ENCODE data around the gene SLC10A7. TPM values are rescaled to one million over a fixed set of nuclear protein-coding genes. Genes with fewer than 3 reads are reported as not detected.

SLC10A7 gene
- total RNA-seq, 1 donor: 18.2 TPM

DNA sequence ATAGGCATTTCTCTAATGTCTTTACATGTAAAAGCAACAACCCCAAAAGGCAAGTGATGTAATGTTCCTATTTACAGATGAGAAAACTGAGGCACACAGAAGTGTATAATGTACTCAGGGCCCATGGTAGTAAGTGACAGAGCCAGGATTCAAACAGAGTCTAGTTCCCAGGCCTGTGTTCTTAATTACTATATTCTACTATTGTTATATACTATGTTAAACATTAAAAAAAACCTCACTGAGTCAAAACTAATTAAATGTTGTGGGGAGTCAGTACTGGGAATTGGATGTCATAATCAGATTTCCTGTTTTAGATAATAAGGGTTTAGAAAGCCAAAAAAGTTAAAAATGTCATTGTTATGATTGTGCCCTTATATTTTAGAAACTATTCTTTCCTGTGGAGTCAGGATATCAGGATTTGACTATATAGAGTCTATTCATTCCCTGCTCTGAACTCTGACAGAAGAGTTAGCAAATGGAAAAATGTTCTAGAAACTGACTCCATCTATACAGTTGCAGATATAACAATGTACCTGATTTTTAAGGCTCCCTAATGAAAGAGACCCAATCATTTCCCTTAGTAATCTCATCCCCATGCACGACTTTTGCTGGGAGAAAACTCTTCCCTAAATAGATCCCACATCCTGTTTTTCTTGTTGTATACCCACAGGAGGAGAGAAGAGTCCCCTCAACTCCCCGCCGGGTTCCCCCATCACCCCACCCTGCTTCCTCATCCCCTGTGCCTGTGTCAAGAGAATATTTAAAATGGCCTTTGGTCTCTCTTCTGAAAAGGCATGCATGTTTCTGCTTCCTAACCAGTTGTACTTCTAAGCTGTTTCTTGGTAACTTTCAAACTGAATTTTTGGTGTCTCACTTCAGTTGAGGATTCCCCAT is 237.7 kb downstream of the SLC10A7 start:
- TF ChIP-seq, protein P1, sequence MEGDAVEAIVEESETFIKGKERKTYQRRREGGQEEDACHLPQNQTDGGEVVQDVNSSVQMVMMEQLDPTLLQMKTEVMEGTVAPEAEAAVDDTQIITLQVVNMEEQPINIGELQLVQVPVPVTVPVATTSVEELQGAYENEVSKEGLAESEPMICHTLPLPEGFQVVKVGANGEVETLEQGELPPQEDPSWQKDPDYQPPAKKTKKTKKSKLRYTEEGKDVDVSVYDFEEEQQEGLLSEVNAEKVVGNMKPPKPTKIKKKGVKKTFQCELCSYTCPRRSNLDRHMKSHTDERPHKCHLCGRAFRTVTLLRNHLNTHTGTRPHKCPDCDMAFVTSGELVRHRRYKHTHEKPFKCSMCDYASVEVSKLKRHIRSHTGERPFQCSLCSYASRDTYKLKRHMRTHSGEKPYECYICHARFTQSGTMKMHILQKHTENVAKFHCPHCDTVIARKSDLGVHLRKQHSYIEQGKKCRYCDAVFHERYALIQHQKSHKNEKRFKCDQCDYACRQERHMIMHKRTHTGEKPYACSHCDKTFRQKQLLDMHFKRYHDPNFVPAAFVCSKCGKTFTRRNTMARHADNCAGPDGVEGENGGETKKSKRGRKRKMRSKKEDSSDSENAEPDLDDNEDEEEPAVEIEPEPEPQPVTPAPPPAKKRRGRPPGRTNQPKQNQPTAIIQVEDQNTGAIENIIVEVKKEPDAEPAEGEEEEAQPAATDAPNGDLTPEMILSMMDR (IDR thresholded peaks at IDR 0.05; ENCODE audit: insufficient read depth, low read length): no peak
- peak; percentile 31 for DNase-seq (ENCODE audit: low read depth)
- H3K4me3 ChIP-seq (ENCODE audit: low read depth, low read length): no peak overlapping the region

GRCh38 chr4:146282657-146283056 is 239.1 kb downstream of the SLC10A7 start:
- no peak for DNase-seq (ENCODE audit: low read depth)
- TF ChIP-seq, protein P1 (IDR thresholded peaks at IDR 0.05; ENCODE audit: insufficient read depth, low read length): no peak
- no peak overlapping the region for H3K4me3 ChIP-seq (ENCODE audit: low read depth, low read length)

DNA sequence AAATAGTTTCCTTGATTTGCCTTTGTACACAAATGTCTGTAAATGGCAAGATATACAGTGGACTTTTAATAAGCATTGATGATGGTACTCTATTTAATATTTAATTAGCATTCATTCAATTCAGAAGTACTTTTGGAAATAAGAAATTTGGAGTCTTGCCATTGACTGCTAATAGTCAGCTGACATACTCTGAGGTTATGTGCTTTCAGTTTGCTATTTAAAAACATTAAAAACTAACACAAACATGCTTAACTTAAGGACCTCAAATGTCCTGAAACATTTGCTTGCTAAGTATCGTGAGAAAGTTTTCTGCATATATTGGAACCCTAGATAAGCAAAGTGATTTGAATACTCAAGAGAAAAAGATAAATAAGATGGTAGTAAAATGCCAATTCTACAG is 242.8 kb downstream of the SLC10A7 start:
- TF ChIP-seq, protein P1 (IDR thresholded peaks at IDR 0.05; ENCODE audit: insufficient read depth, low read length): no peak
- H3K4me3 ChIP-seq (ENCODE audit: low read depth, low read length): no peak overlapping the region
- DNase-seq (ENCODE audit: low read depth): no peak

GRCh38 chr4:146275370-146275769 is 246.4 kb downstream of the SLC10A7 start:
- H3K4me3 ChIP-seq (ENCODE audit: low read depth, low read length): no peak overlapping the region
- DNase-seq (ENCODE audit: low read depth): peak; percentile 16
- TF ChIP-seq, protein P1 (IDR thresholded peaks at IDR 0.05; ENCODE audit: insufficient read depth, low read length): no peak

DNA sequence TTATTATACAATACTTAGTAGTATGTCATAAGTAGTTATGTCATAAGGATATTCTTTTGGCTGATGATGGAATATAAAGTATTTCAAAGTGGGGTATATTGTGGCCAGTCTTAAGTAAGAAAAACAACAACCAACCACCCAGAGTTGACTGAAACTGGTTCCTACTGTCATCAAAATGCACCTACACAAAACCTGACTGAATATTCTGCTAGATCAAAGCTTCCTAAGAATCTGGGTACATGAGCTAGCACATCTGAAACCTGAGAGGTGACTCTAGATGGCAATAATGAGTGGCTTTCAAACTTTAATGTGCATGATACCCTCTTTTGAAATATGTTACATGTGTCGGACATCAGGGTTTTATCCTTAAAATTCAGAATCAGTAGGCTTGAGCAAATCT is 247.0 kb downstream of the SLC10A7 start:
- no peak for DNase-seq (ENCODE audit: low read depth)
- TF ChIP-seq, protein P1 (IDR thresholded peaks at IDR 0.05; ENCODE audit: insufficient read depth, low read length): no peak
- H3K4me3 ChIP-seq (ENCODE audit: low read depth, low read length): no peak overlapping the region

DNA sequence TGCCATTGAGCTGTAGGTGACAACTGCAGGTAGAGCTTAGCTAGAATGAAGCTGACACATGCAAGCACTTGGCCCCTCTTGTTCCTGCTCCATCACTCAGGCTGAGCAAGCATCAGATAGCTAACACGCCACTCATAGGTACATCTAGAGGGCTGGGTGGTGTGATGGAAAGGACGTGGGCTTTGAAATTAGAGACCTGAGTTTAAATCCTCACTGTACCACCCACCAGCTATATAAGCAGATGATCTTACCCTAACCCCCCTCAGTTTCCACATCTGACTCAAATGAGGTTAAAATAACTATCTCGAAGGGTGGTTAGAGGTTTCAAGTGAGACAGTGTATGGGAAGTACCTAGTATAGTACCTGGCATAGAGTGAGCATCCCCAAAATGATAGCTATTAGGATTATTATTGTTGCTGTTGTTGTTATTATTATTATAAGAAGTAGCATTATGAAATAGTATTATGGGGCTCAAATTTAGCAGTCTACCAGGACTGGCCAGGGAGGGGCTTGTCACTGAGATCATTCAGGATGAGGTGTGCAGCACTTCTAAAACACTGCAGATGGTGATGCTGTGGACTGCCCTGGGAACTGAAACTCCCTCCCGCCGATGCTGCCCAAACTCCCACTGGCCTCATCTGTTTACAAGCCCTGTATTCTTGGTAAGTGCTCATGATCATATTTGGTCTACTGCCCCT is 248.4 kb downstream of the SLC10A7 start:
- no peak for DNase-seq (ENCODE audit: low read depth)
- TF ChIP-seq, protein P1 (IDR thresholded peaks at IDR 0.05; ENCODE audit: insufficient read depth, low read length): no peak
- H3K4me3 ChIP-seq (ENCODE audit: low read depth, low read length): no peak overlapping the region
